NCI-H345 treated with DMSO at 0.1 percent for 48 hours (cell line): ENCODE measurements around the gene AREL1.
"Not testable (repeated sequence)": the region's sequence is repeated elsewhere in the genome, so short reads cannot be mapped to it uniquely, and the experiment has no call there.

Source experiments
- DNase-seq: peaks from one replicate; lab custom pipeline; 2025; ENCODE audit not compliant: unreplicated experiment; lab: John Stamatoyannopoulos, UW

AREL1 gene, protein sequence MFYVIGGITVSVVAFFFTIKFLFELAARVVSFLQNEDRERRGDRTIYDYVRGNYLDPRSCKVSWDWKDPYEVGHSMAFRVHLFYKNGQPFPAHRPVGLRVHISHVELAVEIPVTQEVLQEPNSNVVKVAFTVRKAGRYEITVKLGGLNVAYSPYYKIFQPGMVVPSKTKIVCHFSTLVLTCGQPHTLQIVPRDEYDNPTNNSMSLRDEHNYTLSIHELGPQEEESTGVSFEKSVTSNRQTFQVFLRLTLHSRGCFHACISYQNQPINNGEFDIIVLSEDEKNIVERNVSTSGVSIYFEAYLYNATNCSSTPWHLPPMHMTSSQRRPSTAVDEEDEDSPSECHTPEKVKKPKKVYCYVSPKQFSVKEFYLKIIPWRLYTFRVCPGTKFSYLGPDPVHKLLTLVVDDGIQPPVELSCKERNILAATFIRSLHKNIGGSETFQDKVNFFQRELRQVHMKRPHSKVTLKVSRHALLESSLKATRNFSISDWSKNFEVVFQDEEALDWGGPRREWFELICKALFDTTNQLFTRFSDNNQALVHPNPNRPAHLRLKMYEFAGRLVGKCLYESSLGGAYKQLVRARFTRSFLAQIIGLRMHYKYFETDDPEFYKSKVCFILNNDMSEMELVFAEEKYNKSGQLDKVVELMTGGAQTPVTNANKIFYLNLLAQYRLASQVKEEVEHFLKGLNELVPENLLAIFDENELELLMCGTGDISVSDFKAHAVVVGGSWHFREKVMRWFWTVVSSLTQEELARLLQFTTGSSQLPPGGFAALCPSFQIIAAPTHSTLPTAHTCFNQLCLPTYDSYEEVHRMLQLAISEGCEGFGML

DNA sequence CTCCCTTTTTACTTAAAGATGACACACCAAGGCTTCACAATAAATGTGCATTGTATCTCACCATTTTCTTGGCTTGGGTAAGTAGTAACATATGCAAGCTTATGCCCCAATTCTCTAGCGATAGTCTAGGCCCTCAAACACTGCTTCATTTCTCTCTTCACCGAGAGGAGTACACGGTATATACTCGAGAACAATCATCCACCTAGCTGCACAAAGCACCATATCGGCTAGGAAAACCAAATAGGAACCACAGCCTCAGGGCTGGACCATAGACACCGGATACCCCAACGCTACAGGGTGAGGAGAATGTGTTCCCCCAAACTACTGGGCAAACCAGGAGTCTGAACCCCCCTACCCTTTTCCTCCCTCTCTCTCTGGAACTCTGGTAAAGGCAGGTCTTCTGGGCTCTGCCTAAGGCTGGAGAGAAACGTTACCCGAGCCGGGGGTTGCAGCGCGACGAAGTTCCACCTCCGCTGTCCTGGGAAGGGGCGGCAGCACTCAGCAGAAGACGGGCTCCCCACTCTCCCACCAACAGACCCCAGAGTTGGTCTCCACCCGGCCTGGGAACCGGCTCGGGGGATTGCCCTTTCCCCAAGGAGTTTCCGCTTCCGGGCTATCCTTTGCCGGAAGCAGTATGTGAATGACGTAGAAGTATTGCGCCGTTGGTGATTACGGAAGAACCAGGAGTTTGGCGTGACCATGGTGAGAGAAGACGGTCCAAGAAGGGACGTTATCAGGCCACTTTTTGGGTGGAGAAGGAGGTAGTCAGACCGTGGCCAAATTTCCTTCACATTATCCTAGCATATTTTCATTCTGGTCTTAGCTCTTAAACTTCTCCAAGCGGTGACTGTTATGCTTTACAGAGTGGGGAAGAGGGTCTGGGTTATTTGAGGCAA is at the start of gene AREL1, which contains the start of gene FCF1:
AREL1 (minus strand) TSS at position 582 of the 896 bp plus-strand sequence. CDS start 27,465 bp downstream, outside the sequence.
FCF1 (plus strand) TSS at position 646 of the 896 bp plus-strand sequence; CDS start at position 700, 54 bp downstream.
- no peak for DNase-seq

DNA sequence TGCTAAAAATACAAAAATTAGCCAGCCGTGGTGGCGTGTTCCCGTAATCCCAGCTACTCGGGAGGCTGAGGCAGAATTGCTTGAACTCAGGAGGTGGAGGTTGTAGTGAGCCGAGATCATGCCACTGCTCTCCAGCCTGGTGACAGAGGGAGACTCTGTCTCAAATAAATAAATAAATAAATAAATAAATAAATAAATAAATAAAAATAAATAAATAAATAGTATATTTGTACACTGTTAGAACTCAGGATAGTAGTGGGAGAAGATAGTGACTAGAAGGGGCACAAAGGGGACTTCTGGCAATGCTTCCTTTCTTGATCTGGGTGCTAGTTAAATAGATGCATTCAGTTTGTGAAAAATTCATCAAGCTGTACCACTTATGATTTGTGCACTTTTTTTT is 45.6 kb upstream of the AREL1 start:
- not testable (repeated sequence) for DNase-seq

DNA sequence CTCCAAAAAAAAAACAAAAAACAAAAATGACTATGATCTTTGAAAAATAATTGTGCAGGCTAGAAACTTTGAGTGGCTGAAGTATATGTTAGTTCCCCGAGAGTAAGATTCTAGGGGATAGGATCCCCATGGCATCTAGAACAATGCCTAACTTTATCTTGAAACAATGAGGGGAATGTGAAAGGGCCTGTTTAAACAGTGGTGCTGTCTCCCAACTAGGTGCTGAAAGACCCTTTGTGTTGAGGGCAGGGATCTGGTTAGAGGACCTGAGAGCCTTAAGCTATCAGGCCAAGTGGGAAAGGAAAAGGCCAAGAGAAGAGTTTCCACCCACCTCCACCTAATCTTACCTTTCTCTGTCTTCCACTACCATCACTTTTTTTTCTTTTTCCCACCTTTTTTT is 43.4 kb upstream of the AREL1 start:
- no peak for DNase-seq

DNA sequence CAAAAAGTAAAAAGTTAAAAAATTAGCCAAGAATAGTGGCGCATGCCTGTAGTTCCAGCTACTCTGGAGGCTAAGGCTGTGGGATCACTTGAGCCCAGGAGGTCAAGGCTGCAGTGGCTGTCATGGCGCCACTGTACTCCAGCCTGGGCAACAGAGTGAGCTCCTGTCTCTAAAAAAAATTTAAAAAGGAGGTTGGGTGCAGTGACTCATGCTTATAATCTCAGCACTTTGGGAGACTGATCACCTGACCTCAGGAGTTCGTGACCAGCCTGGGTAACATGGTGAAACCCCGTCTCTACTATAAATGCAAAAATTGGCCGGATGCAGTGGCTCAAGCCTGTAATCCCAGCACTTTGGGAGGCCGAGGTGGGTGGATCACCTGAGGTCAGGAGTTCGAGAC is 42.0 kb upstream of the AREL1 start:
- no peak for DNase-seq

DNA sequence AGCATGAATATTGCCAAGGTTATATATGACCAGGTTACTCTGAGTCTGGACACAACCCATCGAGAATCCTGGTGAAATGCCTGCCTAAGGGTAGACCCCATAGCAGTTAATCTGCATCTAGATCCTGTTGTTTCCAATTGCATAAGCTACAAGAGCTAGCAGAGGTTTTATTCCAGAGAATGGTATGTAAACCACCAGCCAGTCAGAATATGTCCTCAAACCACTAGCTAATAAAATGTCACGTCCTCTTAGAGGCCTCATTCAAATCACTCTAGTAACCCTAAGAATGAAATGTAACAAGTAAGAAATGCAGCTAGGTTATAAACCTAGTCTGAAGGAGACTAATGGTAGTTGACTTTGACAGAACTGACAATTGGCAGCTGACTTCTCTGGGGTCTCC is 41.3 kb upstream of the AREL1 start:
- no peak for DNase-seq

DNA sequence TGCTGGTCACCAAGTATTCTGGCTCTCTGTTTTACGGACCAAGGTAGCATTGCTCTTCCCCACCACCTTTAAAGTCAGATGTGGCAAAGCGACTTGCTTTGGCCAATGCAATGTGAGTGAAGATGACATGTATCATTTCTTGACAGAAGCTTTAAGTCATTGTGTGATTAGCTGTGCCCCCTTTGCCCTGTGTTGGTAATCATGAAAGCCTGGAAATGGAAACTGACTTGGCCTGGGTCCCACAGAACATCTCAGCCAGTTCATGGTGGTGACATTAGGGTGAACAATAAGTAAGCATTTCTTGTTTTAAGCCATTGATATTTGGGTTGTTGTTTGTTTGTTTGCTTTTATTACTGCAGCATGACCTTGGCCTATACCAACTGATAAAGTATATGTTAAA is 34.4 kb upstream of the AREL1 start:
- DNase-seq: no peak

DNA sequence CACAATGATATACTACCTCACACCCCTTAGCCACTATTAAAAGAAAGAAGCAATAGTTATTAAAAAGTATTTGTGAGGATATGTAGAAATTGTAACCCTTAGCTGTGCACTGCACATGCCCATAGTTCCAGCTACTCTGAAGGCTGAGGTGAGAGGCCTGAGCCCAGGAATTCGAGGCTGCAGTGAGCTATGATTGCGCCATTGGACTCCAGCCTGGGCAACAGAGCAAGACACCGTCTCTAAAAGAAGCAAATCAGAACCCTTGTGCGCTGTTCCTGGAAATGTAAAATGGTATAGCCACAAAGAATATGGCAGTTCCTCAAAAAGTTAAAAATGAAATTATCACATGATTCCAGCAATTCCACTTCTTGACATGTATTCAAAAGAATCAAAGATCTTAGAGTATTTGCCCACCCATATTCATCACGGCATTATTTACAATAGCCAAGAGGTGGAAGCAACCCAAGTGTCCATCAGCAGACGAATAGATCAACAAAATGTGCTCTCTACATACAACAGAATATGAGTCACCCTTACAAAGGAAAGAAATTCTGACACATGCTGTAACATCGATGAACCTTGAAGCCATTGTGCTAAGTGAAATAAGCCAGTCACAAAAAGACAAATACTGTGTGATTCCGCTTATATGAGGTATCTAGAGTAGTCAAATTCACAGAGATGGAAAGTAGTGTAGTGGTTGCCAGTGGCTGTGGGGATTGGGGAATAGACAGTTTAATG is 26.6 kb upstream of the AREL1 start:
- DNase-seq: no peak

DNA sequence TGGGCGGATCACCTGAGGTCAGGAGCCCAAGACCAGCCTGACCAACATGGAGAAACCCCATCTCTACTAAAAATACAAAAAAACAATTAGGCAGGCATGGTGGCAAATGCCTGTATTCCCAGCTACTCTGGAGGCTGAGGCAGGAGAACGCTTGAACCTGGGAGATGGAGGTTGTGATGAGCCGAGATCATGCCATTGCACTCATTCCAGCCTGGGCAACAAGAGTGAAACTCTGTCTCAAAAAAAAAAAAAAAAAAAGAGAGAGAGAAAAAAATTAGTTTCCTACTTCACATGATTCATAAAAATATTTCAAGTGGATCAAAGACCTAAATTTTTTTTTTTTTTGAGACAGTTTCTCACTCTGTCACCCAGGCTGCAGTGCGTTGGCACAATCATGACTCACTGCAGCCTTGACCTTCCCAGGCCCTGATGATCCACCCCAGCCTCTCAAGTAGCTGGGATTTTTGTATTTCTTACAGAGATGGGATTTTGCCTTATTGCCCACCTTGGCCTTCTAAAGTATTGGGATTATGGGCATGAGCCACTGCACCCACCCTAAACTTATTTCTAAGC is 25.0 kb upstream of the AREL1 start:
- DNase-seq: no peak

DNA sequence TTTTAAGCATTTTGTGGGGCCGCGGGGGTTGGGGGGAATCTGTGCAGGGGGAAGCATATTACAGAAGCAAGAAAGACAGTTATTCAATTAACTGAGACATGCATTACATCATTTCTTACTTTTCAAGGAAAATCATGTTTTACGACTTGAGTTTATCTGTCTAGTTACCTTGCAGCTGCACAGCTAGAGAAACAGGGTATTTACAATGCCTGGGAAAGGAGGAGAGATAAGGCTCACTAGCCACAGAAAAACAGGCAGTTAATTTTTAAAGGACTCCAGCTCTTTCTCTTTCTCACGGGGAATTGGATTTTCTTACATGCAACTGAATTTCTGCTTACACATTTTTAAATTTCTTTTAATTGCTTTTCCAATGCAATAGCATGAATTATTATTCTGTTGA is 22.2 kb upstream of the AREL1 start:
- DNase-seq: no peak

DNA sequence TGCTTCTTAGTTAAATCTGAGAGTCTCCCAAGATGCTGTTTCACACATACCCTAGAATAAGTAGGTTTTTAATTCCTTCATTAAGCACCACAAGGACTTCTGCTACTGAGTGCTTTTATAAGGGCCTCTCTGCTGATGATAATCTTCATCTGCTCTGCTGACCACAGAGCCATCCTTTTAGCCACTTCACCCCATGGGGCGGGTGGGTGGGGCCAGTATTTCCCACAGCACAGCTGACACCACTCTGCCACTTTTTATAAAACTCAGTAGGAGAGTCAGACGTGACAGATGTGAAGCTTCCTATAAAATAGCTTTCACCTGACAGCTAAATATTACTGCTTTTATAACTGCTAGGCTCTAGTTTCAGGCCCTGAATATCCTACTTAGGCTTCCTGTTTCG is 20.3 kb upstream of the AREL1 start:
- no peak for DNase-seq

DNA sequence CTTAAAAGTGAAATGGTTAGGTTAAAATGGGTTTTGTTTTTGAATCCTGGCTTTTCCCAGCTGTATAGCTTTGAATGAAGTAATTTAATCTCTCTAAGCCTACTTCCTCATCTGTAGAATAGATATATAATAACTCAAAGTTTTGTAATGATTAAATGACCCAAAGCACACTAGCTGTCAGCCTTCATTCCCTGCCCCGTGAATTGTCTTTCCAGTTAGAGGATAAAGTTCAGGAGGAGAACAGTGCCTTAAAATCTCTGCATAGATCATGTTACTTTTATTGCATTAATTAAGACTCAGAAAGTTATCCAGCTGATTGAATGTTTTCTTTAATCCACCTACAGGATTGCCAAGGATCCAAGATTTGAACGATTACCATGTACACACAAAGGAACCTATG is 19.5 kb upstream of the AREL1 start:
- no peak for DNase-seq

DNA sequence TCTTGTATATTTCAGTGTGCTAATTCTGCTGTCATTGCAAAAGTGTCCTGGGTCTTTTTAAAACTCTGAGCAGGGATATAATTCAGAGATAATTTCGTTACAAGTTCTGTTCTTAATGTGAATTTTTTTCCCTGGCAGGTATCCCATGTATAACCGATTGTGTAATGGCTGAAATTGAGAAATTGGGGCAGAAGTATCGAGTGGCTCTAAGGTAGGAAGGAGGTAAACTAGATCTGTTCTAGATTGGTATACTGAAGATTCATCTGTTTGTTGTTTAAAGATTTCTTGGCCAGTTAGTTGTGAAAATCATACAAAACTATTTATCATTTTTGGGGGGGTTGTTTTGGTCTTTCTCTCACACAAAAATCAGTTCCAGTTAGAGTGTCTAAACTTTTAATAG is 10.3 kb upstream of the AREL1 start:
- DNase-seq: no peak

DNA sequence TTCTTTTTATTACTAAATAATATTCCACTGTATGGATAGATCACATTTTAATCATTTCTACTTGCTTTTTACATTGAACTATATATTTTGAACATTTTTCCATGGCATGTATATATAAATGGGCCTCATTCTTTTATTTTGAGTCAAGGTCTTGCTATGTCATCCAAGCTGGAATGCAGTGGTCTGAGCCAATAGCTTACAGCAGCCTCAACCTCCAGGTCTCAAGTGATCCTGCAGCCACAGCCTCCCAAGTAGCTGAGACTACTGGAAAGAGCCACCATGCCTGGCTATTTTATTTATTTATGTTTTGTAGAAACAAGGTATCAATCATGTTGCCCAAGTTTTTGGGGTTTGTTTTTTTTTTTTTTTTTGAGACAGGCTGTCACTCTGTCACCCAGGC is 7.6 kb upstream of the AREL1 start:
- no peak for DNase-seq

DNA sequence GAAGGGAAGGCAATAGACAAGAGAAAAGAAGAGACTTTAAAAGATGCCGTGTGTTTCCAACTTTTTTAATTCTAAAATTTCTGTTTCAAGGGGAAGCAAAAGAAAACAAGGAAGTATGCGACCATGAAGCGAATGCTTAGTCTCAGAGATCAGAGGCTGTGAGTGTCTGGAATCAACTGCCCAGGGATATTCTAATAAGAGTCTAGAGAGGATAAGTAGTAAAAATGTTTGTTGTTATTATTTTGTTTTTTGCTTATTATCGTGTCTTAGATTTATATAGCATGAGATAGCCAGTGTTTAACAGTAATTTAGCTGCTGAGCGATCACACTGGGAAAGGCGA is 485 bp upstream of the AREL1 start:
- no peak for DNase-seq

DNA sequence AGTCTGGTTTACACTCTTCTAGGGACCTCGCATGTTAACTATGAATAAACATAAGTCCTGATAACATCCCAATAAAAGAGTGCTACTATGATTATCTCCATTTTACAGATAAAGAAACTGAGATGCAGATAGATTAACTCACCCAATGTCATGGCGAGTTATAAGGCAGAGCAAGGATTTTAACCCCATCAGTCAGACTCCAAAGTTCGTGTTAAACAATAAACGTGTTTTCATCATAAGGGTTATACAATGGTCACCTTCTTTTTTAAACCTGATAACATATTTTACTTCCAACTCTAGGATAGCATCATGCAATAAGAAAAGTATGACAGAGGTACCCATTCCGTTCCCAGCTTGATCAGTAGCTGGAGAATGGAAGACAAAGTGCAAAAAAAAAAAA is 1.2 kb downstream of the AREL1 start:
- no peak for DNase-seq

DNA sequence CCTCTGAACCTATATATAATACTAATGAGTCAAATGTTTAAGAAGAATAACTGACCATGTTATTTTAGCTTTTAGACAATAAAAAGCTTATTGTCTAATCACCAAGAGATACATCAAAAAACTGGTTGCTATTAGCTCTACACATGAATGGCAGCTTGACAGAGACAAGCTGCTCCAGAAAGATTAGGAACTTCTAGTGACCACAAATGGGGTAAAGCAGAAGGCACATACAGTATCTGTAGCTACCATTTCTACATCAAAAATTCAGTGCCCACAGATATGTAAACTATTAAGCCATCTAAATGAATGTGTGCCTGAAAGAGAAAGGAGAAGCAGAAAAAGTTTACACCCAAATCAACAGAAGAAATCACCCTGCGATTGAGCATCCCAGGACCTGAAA is 2.4 kb downstream of the AREL1 start:
- DNase-seq: no peak

DNA sequence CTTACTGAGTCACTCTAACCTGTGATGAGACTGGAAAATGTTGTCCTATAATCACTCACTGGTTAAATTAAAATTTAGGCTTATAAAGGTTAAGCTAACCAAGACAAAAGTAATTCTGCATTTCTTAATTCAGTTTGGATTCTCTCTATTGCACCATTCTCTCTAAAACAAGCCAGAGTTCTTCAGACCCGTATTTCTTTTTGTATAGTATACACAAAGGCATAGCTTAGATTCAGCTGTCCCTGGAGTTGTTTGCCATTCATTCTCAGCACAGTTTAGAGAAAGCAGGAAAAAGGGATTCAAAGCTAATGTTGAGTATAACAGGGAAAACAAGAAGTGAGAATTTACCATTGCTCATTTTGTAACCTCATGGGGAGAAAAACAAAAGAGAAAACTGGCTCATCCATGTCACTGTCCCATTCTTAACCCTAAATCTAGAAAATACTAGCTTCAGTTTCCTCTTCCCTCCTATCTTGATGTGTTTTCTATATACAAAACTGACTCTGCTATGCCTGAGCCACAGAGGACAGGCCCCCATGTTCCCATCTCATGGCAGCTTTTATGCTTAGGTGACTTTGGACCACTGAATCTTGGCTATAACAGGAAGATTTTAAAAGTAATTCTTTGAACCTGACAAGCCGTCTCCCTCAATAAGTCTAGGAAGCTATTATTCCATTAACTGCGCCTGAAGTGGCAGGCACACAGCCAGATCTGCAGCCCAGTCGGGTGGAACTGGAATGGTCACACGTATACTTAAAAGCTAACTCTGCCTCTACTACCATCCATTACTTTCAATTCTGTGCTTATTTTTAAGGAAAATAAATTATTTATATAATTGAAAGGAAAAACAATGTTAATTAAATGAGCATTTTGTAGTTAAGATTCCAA is 7.0 kb downstream of the AREL1 start:
- DNase-seq: no peak

DNA sequence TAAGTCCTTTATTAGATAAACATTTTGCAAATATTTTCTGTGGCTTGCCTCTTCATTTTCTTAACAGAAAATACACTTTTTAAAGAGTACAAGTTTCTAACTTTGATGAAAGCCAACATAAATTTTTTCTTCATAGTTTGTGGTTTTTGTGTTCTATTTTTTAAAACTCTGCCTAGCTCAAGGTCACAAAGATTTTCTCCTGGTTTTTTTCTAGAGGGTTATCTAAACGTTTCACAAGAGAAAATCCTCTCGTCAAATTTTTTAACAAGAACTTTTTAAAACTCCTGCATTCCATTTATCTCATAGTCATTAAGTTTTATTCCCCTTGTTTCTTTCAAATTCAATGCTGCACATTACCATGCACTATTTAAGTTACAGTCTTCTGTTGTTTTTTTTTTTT is 8.2 kb downstream of the AREL1 start:
- no peak for DNase-seq

DNA sequence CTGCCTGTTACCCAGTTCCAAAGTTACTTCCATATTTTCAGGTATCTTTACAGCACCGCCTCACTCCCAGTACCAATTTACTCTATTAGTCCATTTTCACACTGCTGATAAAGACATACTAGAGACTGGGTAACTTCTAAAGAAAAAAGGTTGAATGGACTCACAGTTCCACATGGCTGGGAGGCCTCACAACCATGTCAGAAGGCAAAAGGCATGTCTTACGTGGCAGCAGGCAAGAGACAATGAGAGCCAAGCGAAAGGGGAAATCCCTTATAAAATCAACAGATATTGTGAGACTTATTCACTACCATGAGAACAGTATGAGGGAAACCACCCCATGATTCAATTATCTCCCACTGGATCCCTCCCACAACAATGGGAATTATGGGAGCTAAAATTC is 9.8 kb downstream of the AREL1 start:
- DNase-seq: no peak
